SK-N-SH (cell line): ENCODE results near the gene APOF.
"Not testable (repeated sequence)": the region's sequence is repeated elsewhere in the genome, so short reads cannot be mapped to it uniquely, and the experiment has no call there.

Source experiments
- CTCF ChIP-seq: fragments of 200-600 bp; sonication (generic); IDR thresholded peaks from 2 replicates; pipeline ENCODE4 v1.6.1; 2017; ENCODE audit warnings: antibody characterized with exemption, mild to moderate bottlenecking, moderate library complexity
- EP300 ChIP-seq, 2 experiments: IDR thresholded peaks; 2 replicates each; pipeline versions ENCODE4 v1.4.0 to v1.6.1; 2012; ENCODE audit warnings: borderline replicate concordance in 1 of 2, low read depth in 1 of 2, low read length in 1 of 2
- NFIC ChIP-seq: IDR thresholded peaks from 2 replicates; pipeline ENCODE4 v1.4.0; 2012; ENCODE audit warnings: borderline replicate concordance
- POLR2AphosphoS5 ChIP-seq: IDR thresholded peaks from 2 replicates; pipeline ENCODE4 v1.6.1; 2012; ENCODE audit warnings: low read depth, low read length
- RCOR1 ChIP-seq: fragments of 150-350 bp; IDR thresholded peaks from 2 replicates; pipeline ENCODE4 v1.6.1; 2017; ENCODE audit warnings: antibody characterized with exemption, low read length
- RFX5 ChIP-seq: IDR thresholded peaks from 2 replicates; pipeline ENCODE4 v1.6.1; 2012; ENCODE audit warnings: mild to moderate bottlenecking, improper control_type of control experiment, low read length
- SMC3 ChIP-seq: IDR thresholded peaks from 2 replicates; pipeline ENCODE4 v1.6.1; 2012; ENCODE audit warnings: low read depth, low read length, improper control_type of control experiment
- USF2 ChIP-seq: fragments of 150-350 bp; IDR thresholded peaks from 2 replicates; pipeline ENCODE4 v1.6.1; 2017; ENCODE audit warnings: antibody characterized with exemption, low read length, low read depth, borderline replicate concordance

DNA sequence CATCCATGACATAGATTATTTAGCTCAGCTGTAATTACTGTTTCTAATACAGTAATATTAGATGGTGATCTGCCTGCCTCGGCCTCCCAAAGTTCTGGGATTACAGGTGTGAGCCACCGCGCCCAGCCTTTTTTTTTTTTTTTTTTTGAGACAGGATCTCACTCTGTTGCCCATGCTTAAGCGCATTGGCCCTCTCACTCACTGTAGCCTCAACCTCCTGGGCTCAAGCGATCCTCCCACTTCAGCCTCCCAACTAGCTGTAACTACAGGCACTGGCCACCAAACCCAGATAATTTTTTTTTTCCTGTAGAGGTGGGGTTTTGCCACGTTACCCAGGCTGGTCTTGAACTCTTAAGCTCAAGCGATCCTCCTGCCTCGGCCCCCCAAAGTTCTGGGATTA, 27.1 kb downstream of the APOF start:
- not testable (repeated sequence) for TF ChIP-seq POLR2AphosphoS5; CTCF; SMC3; RCOR1; NFIC; RFX5; EP300 (IDR thresholded peaks at IDR 0.05; ENCODE audit: borderline replicate concordance in 1 of 2, low read depth in 1 of 2, low read length in 1 of 2); USF2
